Adrenal gland (tissue), 12 donors: Measurements from ENCODE around the gene LY6G6D. TPM values are rescaled to one million over a fixed set of nuclear protein-coding genes. Genes with fewer than 3 reads are reported as not detected.

Experiments used
- microRNA-seq, 3 donors: library from miRNA; unstranded; fragments of <30 nt; microRNA quantifications; one replicate each; pipeline ENCODE4, GENCODE V29; 2017 to 2020
- polyA plus RNA-seq, 3 donors: library from polyadenylated mRNA; stranded (reverse); fragments of 200-250 nt in 2 of 3; fragments of 350-450 nt in 1 of 3; fragmentation: Illumina TruSeq in 1 of 3; extraction: RNeasy Lipid Tissue Mini Kit (QIAGEN cat#74804) in 1 of 3; gene quantifications; one replicate each; pipeline ENCODE4 v1.2.3, GENCODE V29; 2013 to 2014
- small RNA-seq, 2 donors: library from RNA; depleted of rRNA; stranded (forward); fragments of <200 nt; gene quantifications; one replicate each; pipeline ENCODE3, GENCODE V24; 2016
- total RNA-seq, 9 donors: library from RNA; depleted of rRNA in 4 of 9; stranded (reverse); fragments of >200 nt in 4 of 9; fragments of 120-200 nt in 1 of 9; fragmentation: NEBNext Ultra II Directional in 1 of 9; extraction: Animal tissue kit (Norgen Biotek cat#: 25700) in 1 of 9; gene quantifications; one replicate each; pipeline versions ENCODE4 v1.1.0 to v1.2.4, GENCODE V29; 2013 to 2023
- donor health status: healthy with polysubstance abuse.
- donor health status: Bipolar disorder and iron deficiency.
- donor health status: DM: yes; HTN: yes; CAD: no.
- donor health status: DM: no; HTN: no; CAD: no.
- donor health status: DM: no; HTN: no; CAD: no.
- donor health status: DM: yes; HTN: yes; CAD: no.

LY6G6D gene
- total and polyA plus RNA-seq, 12 donors, result not detected

Small RNAs within 50 kb of the gene (microRNA-seq; reads per million reads assigned to microRNA genes)
- 0.38 to 0.89 (median 0.85) reads per million in 3 donors for gene MIR4646

Small RNAs within 50 kb of the gene (small RNA-seq; reads per million reads assigned to genes)
- gene LY6G6D (0 reads per million in 2 donors), gene MIR4646 (0 reads per million in 2 donors), gene MSH5-SAPCD1 (0 reads per million in 2 donors), gene RNU6-850P (0 reads per million in 2 donors), gene SAPCD1 (0 reads per million in 2 donors)

Other genes with a start within 250 kb of the LY6G6D start
Only the 30 nearest of the 41 such genes appear.
- 1 to 10 TPM in 2 of 9 donors, not detected in 7; 1.2 to 1.4 TPM for gene LTA, start 143.1 kb upstream of the LY6G6D start, total RNA-seq
- gene LTA, start 143.1 kb upstream of the LY6G6D start, polyA plus RNA-seq, result under 1 TPM in 2 of 3 donors, not detected in 1; 0.20 to 0.72 TPM
- gene TNF, start 139.8 kb upstream of the LY6G6D start, total RNA-seq, result 1 to 10 TPM in 5 of 9 donors, under 1 TPM in 3, not detected in 1; 0.33 to 3.2 (median 1.2) TPM
- 1 to 10 TPM in 1 of 3 donors, under 1 TPM in 2; 0.22 to 1.0 (median 0.81) TPM for gene TNF, start 139.8 kb upstream of the LY6G6D start, polyA plus RNA-seq
- 1 to 10 TPM in 3 of 9 donors, under 1 TPM in 3, not detected in 3; 0.35 to 4.3 (median 0.95) TPM for gene LTB, start 132.9 kb upstream of the LY6G6D start, total RNA-seq
- 1 to 10 TPM in 2 of 3 donors, under 1 TPM in 1; 0.31 to 6.7 (median 4.8) TPM for gene LTB, start 132.9 kb upstream of the LY6G6D start, polyA plus RNA-seq
- 10 to 100 TPM in 8 of 9 donors, 1 to 10 TPM in 1; 5.8 to 29.0 (median 16.9) TPM for gene LST1, start 129.1 kb upstream of the LY6G6D start, total RNA-seq
- gene LST1, start 129.1 kb upstream of the LY6G6D start, polyA plus RNA-seq, result 10 to 100 TPM in 2 of 3 donors, 1 to 10 TPM in 1; 9.7 to 67.8 (median 49.2) TPM
- gene NCR3, start 122.3 kb upstream of the LY6G6D start, total RNA-seq, result under 1 TPM in 1 of 9 donors, not detected in 8; 0.46 TPM
- gene NCR3, start 122.3 kb upstream of the LY6G6D start, polyA plus RNA-seq, result under 1 TPM in 2 of 3 donors, not detected in 1; 0.10 to 0.24 TPM
- 100 to 1,000 TPM in 1 of 9 donors, 10 to 100 TPM in 8; 15.3 to 104 (median 64.7) TPM for gene AIF1, start 100.1 kb upstream of the LY6G6D start, total RNA-seq
- gene AIF1, start 100.1 kb upstream of the LY6G6D start, polyA plus RNA-seq, result 10 to 100 TPM; 61.4 to 81.6 (median 73.0) TPM
- gene PRRC2A, start 94.6 kb upstream of the LY6G6D start, total RNA-seq, result 100 to 1,000 TPM in 5 of 9 donors, 10 to 100 TPM in 4; 31.9 to 198 (median 103) TPM
- gene PRRC2A, start 94.6 kb upstream of the LY6G6D start, polyA plus RNA-seq, result 100 to 1,000 TPM in 2 of 3 donors, 10 to 100 TPM in 1; 55.6 to 419 (median 330) TPM
- 100 to 1,000 TPM; 113 to 336 (median 299) TPM for gene BAG6, start 62.7 kb upstream of the LY6G6D start, total RNA-seq
- gene BAG6, start 62.7 kb upstream of the LY6G6D start, polyA plus RNA-seq, result 100 to 1,000 TPM; 170 to 799 (median 668) TPM
- gene APOM, start 59.5 kb upstream of the LY6G6D start, total RNA-seq, result 1 to 10 TPM in 8 of 9 donors, not detected in 1; 2.3 to 4.7 (median 3.7) TPM
- 10 to 100 TPM in 2 of 3 donors, 1 to 10 TPM in 1; 6.4 to 18.2 (median 10.7) TPM for gene APOM, start 59.5 kb upstream of the LY6G6D start, polyA plus RNA-seq
- gene C6orf47, start 54.6 kb upstream of the LY6G6D start, total RNA-seq, result 10 to 100 TPM; 23.8 to 37.0 (median 27.2) TPM
- 10 to 100 TPM; 17.9 to 23.6 (median 20.0) TPM for gene C6orf47, start 54.6 kb upstream of the LY6G6D start, polyA plus RNA-seq
- gene GPANK1, start 50.4 kb upstream of the LY6G6D start, total RNA-seq, result 10 to 100 TPM; 10.2 to 61.2 (median 16.9) TPM
- gene GPANK1, start 50.4 kb upstream of the LY6G6D start, polyA plus RNA-seq, result 10 to 100 TPM in 2 of 3 donors, 1 to 10 TPM in 1; 7.4 to 18.3 (median 17.6) TPM
- gene CSNK2B, start 49.3 kb upstream of the LY6G6D start, total RNA-seq, result 100 to 1,000 TPM; 142 to 324 (median 177) TPM
- gene CSNK2B, start 49.3 kb upstream of the LY6G6D start, polyA plus RNA-seq, result 100 to 1,000 TPM; 171 to 239 (median 236) TPM
- 10 to 100 TPM in 1 of 9 donors, 1 to 10 TPM in 6, under 1 TPM in 2; 0.48 to 13.3 (median 3.4) TPM for gene LY6G5B, start 45.4 kb upstream of the LY6G6D start, total RNA-seq
- gene LY6G5B, start 45.4 kb upstream of the LY6G6D start, polyA plus RNA-seq, result 10 to 100 TPM in 1 of 3 donors, 1 to 10 TPM in 2; 4.2 to 13.4 (median 8.1) TPM
- gene LY6G5C, start 34.3 kb upstream of the LY6G6D start, total RNA-seq, result 1 to 10 TPM in 5 of 9 donors, under 1 TPM in 3, not detected in 1; 0.39 to 2.5 (median 1.8) TPM
- 1 to 10 TPM in 2 of 3 donors, under 1 TPM in 1; 0.75 to 3.6 (median 3.1) TPM for gene LY6G5C, start 34.3 kb upstream of the LY6G6D start, polyA plus RNA-seq
- gene ABHD16A, start 12.0 kb upstream of the LY6G6D start, total RNA-seq, result 10 to 100 TPM; 48.0 to 64.4 (median 54.9) TPM
- 10 to 100 TPM; 38.7 to 73.1 (median 62.9) TPM for gene ABHD16A, start 12.0 kb upstream of the LY6G6D start, polyA plus RNA-seq
- gene LY6G6F, start 8.5 kb upstream of the LY6G6D start, total RNA-seq, result under 1 TPM in 1 of 9 donors, not detected in 8; 0.44 TPM
- not detected for gene LY6G6F, start 8.5 kb upstream of the LY6G6D start, polyA plus RNA-seq
- gene LY6G6C, start 6.4 kb downstream of the LY6G6D start, total RNA-seq, result not detected
- not detected for gene LY6G6C, start 6.4 kb downstream of the LY6G6D start, polyA plus RNA-seq
- under 1 TPM in 2 of 9 donors, not detected in 7; 0.22 to 0.65 TPM for gene MPIG6B, start 8.0 kb downstream of the LY6G6D start, total RNA-seq
- under 1 TPM in 2 of 3 donors, not detected in 1; 0.07 to 0.08 TPM for gene MPIG6B, start 8.0 kb downstream of the LY6G6D start, polyA plus RNA-seq
- gene DDAH2, start 14.0 kb downstream of the LY6G6D start, total RNA-seq, result 10 to 100 TPM; 21.1 to 52.7 (median 31.5) TPM
- gene DDAH2, start 14.0 kb downstream of the LY6G6D start, polyA plus RNA-seq, result 100 to 1,000 TPM in 2 of 3 donors, 1 to 10 TPM in 1; 6.4 to 202 (median 138) TPM
- gene CLIC1, start 21.2 kb downstream of the LY6G6D start, total RNA-seq, result 100 to 1,000 TPM; 176 to 426 (median 217) TPM
- gene CLIC1, start 21.2 kb downstream of the LY6G6D start, polyA plus RNA-seq, result 100 to 1,000 TPM; 109 to 252 (median 146) TPM
- gene MSH5, start 24.7 kb downstream of the LY6G6D start, total RNA-seq, result 10 to 100 TPM in 3 of 9 donors, 1 to 10 TPM in 6; 3.0 to 16.7 (median 5.9) TPM
- gene MSH5, start 24.7 kb downstream of the LY6G6D start, polyA plus RNA-seq, result 10 to 100 TPM in 2 of 3 donors, 1 to 10 TPM in 1; 3.6 to 24.5 (median 16.8) TPM
- 1 to 10 TPM in 1 of 9 donors, under 1 TPM in 3, not detected in 5; 0.46 to 2.3 (median 0.84) TPM for gene SAPCD1, start 47.3 kb downstream of the LY6G6D start, total RNA-seq
- 10 to 100 TPM in 1 of 3 donors, 1 to 10 TPM in 1, under 1 TPM in 1; 0.75 to 17.2 (median 6.0) TPM for gene SAPCD1, start 47.3 kb downstream of the LY6G6D start, polyA plus RNA-seq
- gene VWA7, start 62.0 kb downstream of the LY6G6D start, total RNA-seq, result 1 to 10 TPM in 2 of 9 donors, under 1 TPM in 7; 0.17 to 2.3 (median 0.36) TPM
- 1 to 10 TPM in 2 of 3 donors, under 1 TPM in 1; 0.74 to 8.1 (median 1.1) TPM for gene VWA7, start 62.0 kb downstream of the LY6G6D start, polyA plus RNA-seq
- gene VARS1, start 80.4 kb downstream of the LY6G6D start, total RNA-seq, result 10 to 100 TPM; 15.0 to 90.8 (median 54.9) TPM
- gene VARS1, start 80.4 kb downstream of the LY6G6D start, polyA plus RNA-seq, result 10 to 100 TPM; 58.6 to 74.6 (median 59.2) TPM
- 10 to 100 TPM; 29.2 to 61.3 (median 43.5) TPM for gene LSM2, start 91.6 kb downstream of the LY6G6D start, total RNA-seq
- gene LSM2, start 91.6 kb downstream of the LY6G6D start, polyA plus RNA-seq, result 10 to 100 TPM; 28.0 to 55.2 (median 42.8) TPM
- gene HSPA1L, start 99.9 kb downstream of the LY6G6D start, total RNA-seq, result 1 to 10 TPM in 8 of 9 donors, under 1 TPM in 1; 0.79 to 4.3 (median 1.9) TPM
- 1 to 10 TPM; 1.0 to 5.3 (median 1.1) TPM for gene HSPA1L, start 99.9 kb downstream of the LY6G6D start, polyA plus RNA-seq
- gene HSPA1A, start 100.2 kb downstream of the LY6G6D start, total RNA-seq, result 100 to 1,000 TPM; 102 to 261 (median 211) TPM
- 10 to 100 TPM; 48.5 to 89.4 (median 84.3) TPM for gene HSPA1A, start 100.2 kb downstream of the LY6G6D start, polyA plus RNA-seq
- gene HSPA1B, start 112.4 kb downstream of the LY6G6D start, total RNA-seq, result 100 to 1,000 TPM; 156 to 424 (median 265) TPM
- 100 to 1,000 TPM in 1 of 3 donors, 10 to 100 TPM in 2; 29.0 to 102 (median 38.6) TPM for gene HSPA1B, start 112.4 kb downstream of the LY6G6D start, polyA plus RNA-seq
- gene NEU1, start 147.5 kb downstream of the LY6G6D start, total RNA-seq, result 100 to 1,000 TPM; 101 to 178 (median 118) TPM
- 10 to 100 TPM; 57.8 to 94.7 (median 85.9) TPM for gene NEU1, start 147.5 kb downstream of the LY6G6D start, polyA plus RNA-seq
- 10 to 100 TPM in 7 of 9 donors, 1 to 10 TPM in 2; 1.2 to 30.1 (median 16.4) TPM for gene SLC44A4, start 163.6 kb downstream of the LY6G6D start, total RNA-seq
- gene SLC44A4, start 163.6 kb downstream of the LY6G6D start, polyA plus RNA-seq, result 1 to 10 TPM; 4.7 to 7.7 (median 5.1) TPM